GM18498 (cell line): ENCODE data around the gene OTUB1.

Source experiments
- ATAC-seq: cut with Tn5 transposase; IDR thresholded peaks from one replicate; pipeline ENCODE4 v1.9.1; 2021; ENCODE audit warnings: mild to moderate bottlenecking, moderate library complexity; ENCODE audit not compliant: unreplicated experiment

The OTUB1 gene

DNA sequence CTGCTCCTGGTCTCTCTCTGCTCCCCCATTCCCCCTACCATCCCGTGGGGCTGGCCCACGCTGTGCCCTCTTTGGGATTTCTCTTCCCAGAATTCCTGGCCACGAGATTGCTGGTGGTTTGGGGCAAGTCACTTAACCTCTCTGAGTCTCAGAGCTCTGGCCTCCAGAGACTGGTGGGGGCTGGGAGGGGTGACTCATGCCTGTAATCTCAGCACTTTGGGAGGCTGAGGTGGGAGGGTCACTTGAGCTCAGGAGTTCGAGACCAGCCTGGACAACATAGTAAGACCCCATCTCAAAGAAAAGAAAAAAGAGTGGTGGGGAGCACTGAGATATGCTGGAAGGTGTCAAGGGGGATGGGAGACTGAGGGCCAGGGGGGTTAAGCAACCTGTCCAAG lies 18.3 kb downstream of the OTUB1 start:
- no peak for ATAC-seq

GRCh38 chr11:64005691-64006090 lies 19.5 kb downstream of the OTUB1 start:
- no peak for ATAC-seq

DNA sequence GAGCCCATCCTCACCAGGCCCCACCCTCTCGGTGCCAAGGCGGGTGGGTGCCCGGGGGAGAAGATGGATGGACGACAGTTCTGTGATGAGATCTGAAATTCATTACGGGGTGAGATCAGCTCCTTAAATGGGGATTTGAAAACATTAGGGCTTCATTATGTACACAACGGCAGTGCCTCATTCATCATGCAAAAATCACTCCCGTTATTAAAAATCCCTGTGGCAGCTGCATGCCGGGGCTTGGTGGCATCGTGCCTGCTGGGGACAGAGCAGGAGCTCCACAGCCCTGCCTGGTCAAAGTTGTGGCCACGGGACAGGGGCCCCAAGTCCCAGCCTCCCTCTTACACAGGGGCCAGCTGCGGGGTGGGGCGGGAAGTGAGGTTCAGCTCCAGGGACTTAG lies 20.2 kb downstream of the OTUB1 start:
- no peak for ATAC-seq

DNA sequence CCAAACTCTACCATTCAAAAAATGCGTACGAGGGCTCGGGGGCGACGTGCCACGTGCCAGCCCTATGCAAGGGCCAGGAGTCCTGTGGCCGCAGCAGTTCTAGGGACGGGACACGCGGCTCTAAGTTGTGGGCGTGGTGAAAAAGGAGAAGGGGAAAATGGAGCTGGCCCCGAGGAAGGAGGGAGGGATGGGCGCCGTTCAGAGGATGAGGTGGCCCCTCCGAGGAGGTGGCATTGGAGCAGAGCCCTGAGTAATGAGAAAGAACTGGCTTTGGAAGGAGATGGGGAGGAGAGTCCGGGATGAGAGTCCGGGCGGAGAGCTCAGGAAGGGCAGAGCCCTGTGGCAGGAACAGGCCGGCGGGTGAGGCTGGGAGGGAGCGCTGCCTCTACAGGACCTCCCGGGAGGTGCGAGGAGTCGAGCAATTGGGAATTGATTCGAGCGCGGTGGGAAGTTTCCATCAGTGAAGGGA lies 21.0 kb downstream of the OTUB1 start:
- no peak for ATAC-seq

GRCh38 chr11:64007629-64008282 lies 21.5 kb downstream of the OTUB1 start:
- ATAC-seq, result no peak

GRCh38 chr11:64008283-64008913 lies 22.2 kb downstream of the OTUB1 start:
- no peak for ATAC-seq

GRCh38 chr11:64008914-64009633 lies 22.8 kb downstream of the OTUB1 start:
- no peak for ATAC-seq

DNA sequence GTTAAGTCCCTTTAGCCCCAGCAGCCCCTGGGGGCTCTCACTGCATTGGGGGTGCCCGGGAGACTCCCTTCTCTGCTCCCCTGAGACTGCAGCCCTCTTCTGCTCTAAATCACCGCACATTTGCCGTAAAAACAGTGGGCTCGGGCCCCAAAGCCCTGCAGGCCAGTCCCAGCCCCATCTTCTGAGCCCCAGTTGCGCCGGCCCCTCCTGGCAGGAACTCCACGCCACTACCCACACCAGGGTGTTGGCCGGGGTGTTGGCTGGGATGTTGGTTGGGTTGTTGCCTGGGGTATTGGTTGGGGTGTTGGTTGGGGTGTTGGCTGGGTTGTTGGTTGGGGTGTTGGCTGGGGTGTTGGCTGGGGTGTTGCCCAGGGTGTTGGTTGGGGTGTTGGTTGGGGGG lies 23.5 kb downstream of the OTUB1 start:
- ATAC-seq, result no peak

- ATAC-seq, result no peak
Observed at GRCh38 chr11:64010783-64011182, 24.5 kb downstream of the OTUB1 start.

DNA sequence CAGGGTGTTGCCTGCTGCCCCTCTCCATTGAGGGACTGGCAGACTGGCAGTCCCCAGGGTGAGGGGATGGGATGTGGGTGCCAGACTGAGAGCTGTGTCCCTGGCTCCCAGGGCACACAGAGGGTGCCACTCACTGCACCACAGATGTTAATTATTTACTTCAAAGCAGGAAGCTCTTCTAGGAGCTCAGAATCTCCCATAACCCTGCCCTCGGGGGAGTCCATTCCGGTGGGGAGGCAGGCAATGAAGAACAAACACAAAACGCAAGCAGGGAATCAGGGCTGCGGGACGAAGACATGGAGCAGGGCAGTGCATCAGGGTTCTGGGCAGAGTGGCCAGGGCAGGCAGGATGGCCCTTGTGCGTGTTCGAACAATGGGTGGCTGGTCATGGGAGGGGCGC lies 25.1 kb downstream of the OTUB1 start:
- ATAC-seq, result no peak

GRCh38 chr11:64013141-64013896 lies 27.1 kb downstream of the OTUB1 start:
- ATAC-seq, result no peak

GRCh38 chr11:64014356-64014755 lies 28.1 kb downstream of the OTUB1 start:
- ATAC-seq, result no peak

- ATAC-seq, result no peak
Observed at GRCh38 chr11:64015510-64015909, 29.3 kb downstream of the OTUB1 start.

GRCh38 chr11:64015935-64016845 lies 30.0 kb downstream of the OTUB1 start:
- ATAC-seq, result no peak

- no peak for ATAC-seq
Observed at GRCh38 chr11:64017945-64018224, 31.6 kb downstream of the OTUB1 start.

GRCh38 chr11:64018310-64018709 lies 32.1 kb downstream of the OTUB1 start:
- no peak for ATAC-seq

DNA sequence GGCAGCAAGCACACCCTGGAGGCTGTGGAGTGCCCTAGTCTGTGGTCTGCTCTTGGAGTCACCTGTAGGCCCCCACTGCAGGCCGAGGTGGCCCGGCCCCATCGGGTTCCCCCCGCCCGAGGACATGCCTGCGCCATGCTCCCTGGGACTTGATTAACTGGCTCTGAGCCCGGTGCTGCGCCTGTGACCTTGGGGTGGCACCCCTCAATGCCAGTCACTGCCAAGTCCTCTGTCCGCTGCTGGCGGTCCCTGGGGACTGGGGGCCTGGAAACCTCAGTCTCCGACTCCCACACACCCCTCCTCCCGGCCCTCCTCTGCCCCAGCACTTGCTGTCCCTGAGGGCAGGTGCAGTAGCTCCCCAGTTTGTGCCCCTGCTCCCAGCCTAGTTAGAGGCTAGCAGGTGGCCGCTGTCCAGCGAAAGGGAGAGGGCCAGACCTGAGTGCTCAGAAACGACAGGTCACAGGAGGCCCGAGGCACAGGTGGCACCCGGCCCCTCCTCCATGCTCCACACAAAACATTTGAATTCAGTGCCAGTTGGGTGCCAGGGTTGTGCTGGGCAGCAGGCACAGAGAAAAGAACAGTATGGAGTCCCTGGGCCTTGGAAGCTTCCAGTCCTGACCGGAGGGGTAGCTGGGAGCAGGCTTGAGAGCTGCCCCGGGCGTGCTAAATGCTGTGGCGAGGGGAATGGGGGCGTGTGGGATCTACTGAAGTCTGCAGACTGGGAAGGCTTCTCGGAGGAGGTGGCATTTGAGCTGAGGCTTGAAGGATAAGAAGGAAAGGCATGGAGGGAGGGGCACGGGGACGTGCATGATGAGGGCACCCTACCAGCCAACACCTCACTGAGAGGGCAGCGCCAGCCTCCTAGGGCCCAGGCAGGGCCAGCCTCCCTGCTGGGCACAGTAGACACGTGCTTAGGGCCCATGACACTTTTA lies 33.1 kb downstream of the OTUB1 start:
- no peak for ATAC-seq

DNA sequence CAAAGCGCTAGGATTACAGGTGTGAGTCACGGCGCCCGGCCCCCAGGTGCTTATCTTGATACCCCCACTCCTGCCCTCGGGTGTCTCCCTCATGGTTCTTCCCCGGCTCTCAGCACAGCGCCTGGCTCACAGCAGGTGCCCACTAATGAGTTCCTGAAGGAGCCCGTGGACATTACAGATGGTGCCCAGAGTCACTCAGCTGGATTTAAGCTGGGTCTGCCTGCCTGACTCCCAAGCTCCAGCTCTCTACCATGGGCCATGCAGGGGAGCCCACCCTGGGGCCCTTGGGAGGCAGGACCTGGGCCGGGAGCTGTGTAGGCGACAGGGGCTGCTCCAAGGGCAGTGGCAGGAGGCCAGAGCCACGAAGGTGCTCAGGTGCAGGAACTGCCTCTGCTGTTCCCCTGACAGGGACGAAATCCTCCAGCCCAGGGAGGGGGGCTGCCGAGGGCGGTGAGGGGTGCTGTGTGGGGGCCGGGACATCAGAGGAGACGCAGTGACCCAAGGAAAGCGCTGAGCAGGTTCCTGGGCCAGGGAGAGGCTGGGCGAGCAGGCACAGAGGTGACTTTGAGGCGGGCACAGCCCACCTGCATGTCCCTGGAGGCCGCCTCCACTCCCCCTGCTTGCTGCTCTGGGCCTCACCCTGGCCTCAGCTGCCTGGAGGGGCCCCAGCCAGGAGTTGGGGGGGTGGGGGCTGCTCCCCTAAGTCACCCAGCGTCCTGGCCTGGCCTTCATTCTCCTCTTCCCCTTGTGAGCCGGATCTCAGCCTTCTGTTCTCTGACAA lies 34.9 kb downstream of the OTUB1 start:
- no peak for ATAC-seq

DNA sequence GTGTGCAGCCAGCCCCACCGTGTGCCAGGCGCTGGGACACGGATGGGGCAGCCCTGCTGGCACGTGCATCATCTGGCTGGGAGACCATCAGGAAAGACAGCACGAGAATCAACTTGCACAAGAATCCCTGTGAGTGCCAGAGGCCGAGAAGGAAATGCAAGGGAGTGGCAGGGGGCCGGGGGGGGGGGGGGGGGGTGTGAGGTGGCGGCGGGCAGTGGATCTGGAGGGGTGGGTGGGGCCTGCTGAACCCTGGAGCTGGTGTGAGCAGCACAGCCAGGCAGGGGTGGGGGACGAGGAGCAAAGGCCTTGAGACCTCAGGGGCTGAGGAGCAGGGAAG lies 35.5 kb downstream of the OTUB1 start:
- ATAC-seq, result no peak
